Gastrocnemius medialis (tissue), 4 donors: Measurements from ENCODE around the gene GAREM1.

Experiments used
- POLR2A ChIP-seq, 2 donors: fragments of 450-650 bp; IDR thresholded peaks; one replicate each; pipeline ENCODE4 v1.6.1; 2017; ENCODE audit warnings: antibody characterized with exemption in 2 of 2, mild to moderate bottlenecking in 2 of 2, moderate library complexity in 2 of 2
- TF ChIP-seq, protein P1 (sequence below), 5 experiments: fragments of 450-650 bp in 3 of 5; fragments of 200-600 bp in 2 of 5; sonication (generic) in 2 of 5; IDR thresholded peaks in 4 of 5; conservative IDR thresholded peaks in 1 of 5; 1 replicate in 4 of 5; 2 replicates in 1 of 5; pipeline ENCODE4 v1.5.1; 2016 to 2019; ENCODE audit warnings: antibody characterized with exemption in 5 of 5, mild to moderate bottlenecking in 3 of 5, moderate library complexity in 3 of 5

- TF ChIP-seq, protein P1, sequence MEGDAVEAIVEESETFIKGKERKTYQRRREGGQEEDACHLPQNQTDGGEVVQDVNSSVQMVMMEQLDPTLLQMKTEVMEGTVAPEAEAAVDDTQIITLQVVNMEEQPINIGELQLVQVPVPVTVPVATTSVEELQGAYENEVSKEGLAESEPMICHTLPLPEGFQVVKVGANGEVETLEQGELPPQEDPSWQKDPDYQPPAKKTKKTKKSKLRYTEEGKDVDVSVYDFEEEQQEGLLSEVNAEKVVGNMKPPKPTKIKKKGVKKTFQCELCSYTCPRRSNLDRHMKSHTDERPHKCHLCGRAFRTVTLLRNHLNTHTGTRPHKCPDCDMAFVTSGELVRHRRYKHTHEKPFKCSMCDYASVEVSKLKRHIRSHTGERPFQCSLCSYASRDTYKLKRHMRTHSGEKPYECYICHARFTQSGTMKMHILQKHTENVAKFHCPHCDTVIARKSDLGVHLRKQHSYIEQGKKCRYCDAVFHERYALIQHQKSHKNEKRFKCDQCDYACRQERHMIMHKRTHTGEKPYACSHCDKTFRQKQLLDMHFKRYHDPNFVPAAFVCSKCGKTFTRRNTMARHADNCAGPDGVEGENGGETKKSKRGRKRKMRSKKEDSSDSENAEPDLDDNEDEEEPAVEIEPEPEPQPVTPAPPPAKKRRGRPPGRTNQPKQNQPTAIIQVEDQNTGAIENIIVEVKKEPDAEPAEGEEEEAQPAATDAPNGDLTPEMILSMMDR (IDR thresholded peaks at IDR 0.05 in 4 of 5, conservative IDR thresholded peaks at IDR 0.05 in 1 of 5) = no peak
- TF ChIP-seq POLR2A (IDR thresholded peaks at IDR 0.05) = no peak
Measured at GRCh38 chr18:32459361-32460101, 11.2 kb downstream of the GAREM1 start.
